HCT116 (cell line): ENCODE measurements around the gene DIP2C. TPM values are rescaled to one million over a fixed set of nuclear protein-coding genes. Genes with fewer than 3 reads are reported as not detected.

Experiments used
- ATAC-seq: fragments of 200-7000 bp; cut with Tn5 transposase; 2 replicates; pipeline ENCODE4 v1.9.1; 2020; ENCODE audit warnings: mild to moderate bottlenecking, moderate library complexity
- BruUV-seq: library from RNA; stranded (reverse); fragments of 400-500 nt; replicated peaks from 2 replicates; lab custom pipeline; 2021; lab: Mats Ljungman, UMichigan
- CTCF ChIA-PET: fragments of 300-600 bp; sonication (Branson Sonifier 250); formaldehyde crosslinking; loops from one replicate; lab custom pipeline; 2021; ENCODE audit warnings: antibody characterized with exemption; lab: Charles Lee
- POLR2A ChIA-PET: fragments of 300-600, 350-600 bp; sonication (Branson Sonifier 250); formaldehyde crosslinking; loops from one replicate; lab custom pipeline; 2021; ENCODE audit warnings: antibody characterized with exemption; lab: Charles Lee
- RAD21 ChIA-PET, 2 experiments: fragments of 300-600 bp; sonication (Branson Sonifier 250); formaldehyde crosslinking; loops; one replicate each; lab custom pipeline; 2023; ENCODE audit warnings: low total read pairs in 2 of 2; ENCODE audit not compliant: uncharacterized antibody in 2 of 2, unreplicated experiment in 2 of 2, low non-redundant PET in 1 of 2; lab: Charles Lee
- DNase-seq: peaks from one replicate; pipeline ENCODE4 v3.0.0-alpha.2; 2010; ENCODE audit warnings: low read depth, low spot score
- H2AFZ ChIP-seq: fragments of 200-600 bp; shearing (Covaris generic), sonication (generic); 2 replicates; pipeline ENCODE4 v1.6.1; 2017; ENCODE audit warnings: low read depth, mixed run types, mixed read lengths, antibody characterized with exemption, low read length; ENCODE audit not compliant: poor library complexity, severe bottlenecking
- H3K27ac ChIP-seq: 2 replicates; pipeline ENCODE4 v1.5.1; 2012; ENCODE audit warnings: low read depth, low read length
- H3K27me3 ChIP-seq: fragments of 200-600 bp; sonication (generic); 2 replicates; pipeline ENCODE4 v1.6.1; 2016; ENCODE audit warnings: mixed run types, low read length, mixed read lengths; ENCODE audit not compliant: insufficient read depth
- H3K36me3 ChIP-seq, 2 experiments: fragments of 200-500 bp in 1 of 2; fragments of 200-600 bp in 1 of 2; sonication (Bioruptor generic) in 1 of 2; sonication (generic) in 1 of 2; 2 replicates each; pipeline versions ENCODE4 v1.5.1 to v1.6.1; 2014 to 2016; ENCODE audit warnings: low read length in 2 of 2, inconsistent platforms in 1 of 2, mixed read lengths in 1 of 2, mixed run types in 1 of 2; ENCODE audit not compliant: insufficient read depth in 2 of 2, control insufficient read depth in 1 of 2
- H3K4me1 ChIP-seq, 2 experiments: fragments of 200-600 bp in 1 of 2; sonication (generic) in 1 of 2; 2 replicates each; pipeline versions ENCODE4 v1.5.1 to v1.6.1; 2012 to 2017; ENCODE audit warnings: low read length in 2 of 2, inconsistent platforms in 1 of 2, mild to moderate bottlenecking in 1 of 2, mixed read lengths in 1 of 2, mixed run types in 1 of 2, moderate library complexity in 1 of 2; ENCODE audit not compliant: insufficient read depth in 2 of 2, control insufficient read depth in 1 of 2
- H3K4me2 ChIP-seq: fragments of 200-600 bp; sonication (generic); 2 replicates; pipeline ENCODE4 v1.6.1; 2017; ENCODE audit warnings: mixed run types, low read length, mixed read lengths
- H3K4me3 ChIP-seq, 2 experiments: fragments of 200-600 bp in 1 of 2; sonication (generic) in 1 of 2; replicated peaks in 1 of 2; 2 replicates each; pipeline ENCODE4 v1.5.1; 2011 to 2016; ENCODE audit warnings: low read length in 2 of 2, control low read depth in 1 of 2, low read depth in 1 of 2, mild to moderate bottlenecking in 1 of 2, mixed read lengths in 1 of 2, mixed run types in 1 of 2
- H3K79me2 ChIP-seq: fragments of 200-600 bp; sonication (generic); 2 replicates; pipeline ENCODE4 v1.6.1; 2017; ENCODE audit warnings: mild to moderate bottlenecking, mixed run types, low read length, moderate library complexity, mixed read lengths; ENCODE audit not compliant: insufficient read depth
- H3K9ac ChIP-seq: fragments of 200-600 bp; sonication (generic); 2 replicates; pipeline ENCODE4 v1.6.1; 2016; ENCODE audit warnings: low read length, mixed read lengths
- H3K9me2 ChIP-seq: fragments of 200-600 bp; sonication (generic), shearing (Covaris generic); 2 replicates; pipeline ENCODE4 v1.6.1; 2017; ENCODE audit warnings: mixed run types, mild to moderate bottlenecking, moderate library complexity; ENCODE audit not compliant: insufficient read depth
- H3K9me3 ChIP-seq, 2 experiments: fragments of 200-500 bp in 1 of 2; fragments of 200-600 bp in 1 of 2; sonication (Bioruptor generic) in 1 of 2; sonication (generic) in 1 of 2; 2 replicates each; pipeline ENCODE4 v1.6.1; 2014 to 2017; ENCODE audit warnings: low read length in 2 of 2, mixed read lengths in 2 of 2, inconsistent platforms in 1 of 2, low read depth in 1 of 2, mild to moderate bottlenecking in 1 of 2, mixed run types in 1 of 2, moderate library complexity in 1 of 2; ENCODE audit not compliant: control insufficient read depth in 1 of 2, insufficient read depth in 1 of 2
- H4K20me1 ChIP-seq: fragments of 200-600 bp; sonication (generic), shearing (Covaris generic); 2 replicates; pipeline ENCODE4 v1.6.1; 2017; ENCODE audit warnings: mixed run types, mild to moderate bottlenecking, moderate library complexity; ENCODE audit not compliant: insufficient read depth
- ATF3 ChIP-seq: IDR thresholded peaks from 2 replicates; pipeline ENCODE4 v1.6.1; 2012
- CBX3 ChIP-seq: IDR thresholded peaks from 2 replicates; pipeline ENCODE4 v1.6.1; 2012; ENCODE audit warnings: low read depth
- EGR1 ChIP-seq: IDR thresholded peaks from 2 replicates; pipeline ENCODE4 v1.6.1; 2012; ENCODE audit warnings: low read depth
- ELF1 ChIP-seq: IDR thresholded peaks from 2 replicates; pipeline ENCODE4 v1.6.1; 2012; ENCODE audit warnings: low read depth, borderline replicate concordance
- FOSL1 ChIP-seq: IDR thresholded peaks from 2 replicates; pipeline ENCODE4 v1.6.1; 2012; ENCODE audit warnings: low read depth
- JUND ChIP-seq: IDR thresholded peaks from 2 replicates; pipeline ENCODE4 v1.6.1; 2012
- MAX ChIP-seq: IDR thresholded peaks from 2 replicates; pipeline ENCODE4 v1.6.1; 2012
- POLR2A ChIP-seq: IDR thresholded peaks from 2 replicates; pipeline ENCODE4 v1.7.0; 2011; ENCODE audit warnings: borderline replicate concordance; ENCODE audit not compliant: insufficient read depth, insufficient read length; ENCODE audit errors: extremely low read depth
- POLR2AphosphoS5 ChIP-seq: IDR thresholded peaks from 2 replicates; pipeline ENCODE4 v1.6.1; 2011; ENCODE audit warnings: mild to moderate bottlenecking, low read depth, low read length, moderate library complexity
- REST ChIP-seq: IDR thresholded peaks from 2 replicates; pipeline ENCODE4 v1.6.1; 2012; ENCODE audit warnings: low read depth
- SIN3A ChIP-seq: IDR thresholded peaks from 2 replicates; pipeline ENCODE4 v1.6.1; 2012; ENCODE audit warnings: low read depth
- SRF ChIP-seq: IDR thresholded peaks from 2 replicates; pipeline ENCODE4 v1.6.1; 2012; ENCODE audit warnings: low read depth
- TCF7L2 ChIP-seq: IDR thresholded peaks from 2 replicates; pipeline ENCODE4 v1.7.0; 2011; ENCODE audit warnings: borderline replicate concordance, inconsistent platforms; ENCODE audit not compliant: insufficient read depth, insufficient read length; ENCODE audit errors: extremely low read depth
- YY1 ChIP-seq: IDR thresholded peaks from 2 replicates; pipeline ENCODE4 v1.6.1; 2011; ENCODE audit warnings: low read length, low read depth, moderate library complexity, mild to moderate bottlenecking; ENCODE audit not compliant: insufficient replicate concordance; ENCODE audit errors: extremely low read depth
- intact Hi-C: fragments of 100-400 bp; cut with micrococcal nuclease; formaldehyde crosslinking; loops from 2 replicates; pipeline ENCODE4 v1.10.0; 2022
- total RNA-seq: library from RNA; stranded (reverse); gene quantifications from one replicate; pipeline ENCODE4 v1.2.1, GENCODE V29; 2021; ENCODE audit not compliant: unreplicated experiment

DIP2C gene
- total RNA-seq, 1 experiment from 2014 or later: 15.4 TPM

GRCh38 chr10:662223-662605 lies 27.3 kb downstream of the DIP2C start:
- H3K79me2 ChIP-seq: peaks cover 15% of the 10 kb centered on the region; the same call in 1 of the 2 replicates
- intact Hi-C loops: no loop called here

More at GRCh38 chr10:662223-662605, 27.3 kb downstream of the DIP2C start:
- Histone ChIP-seq H2AFZ (no peak overlapping the region), H3K9me3 (no peaks in the 10 kb centered on the region), H3K27me3 (no peaks in the 10 kb centered on the region), H4K20me1 (no peaks in the 10 kb centered on the region), H3K9me2 (no peaks in the 10 kb centered on the region), H3K4me3 (no peak overlapping the region), H3K36me3 (no peaks in the 10 kb centered on the region), H3K9ac (no peak overlapping the region), H3K4me2 (no peak overlapping the region), H3K4me1 (no peaks in the 10 kb centered on the region), H3K27ac (no peak overlapping the region)
- ATAC-seq (no peak), DNase-seq (no peak)
- CTCF ChIA-PET: interaction anchor here (0.6 kb wide), 1 partner anchor 267 kb away, joined by 3 read pairs; no protein-coding TSS in a partner anchor
- POLR2A ChIA-PET: no interaction called here
- TF ChIP-seq POLR2AphosphoS5: no peak
- no peak for TF ChIP-seq JUND
- no peak for TF ChIP-seq SIN3A
- TF ChIP-seq ATF3: no peak
- no peak for TF ChIP-seq FOSL1
- no peak for TF ChIP-seq MAX
- TF ChIP-seq REST: no peak
- no peak for TF ChIP-seq ELF1
- no peak for TF ChIP-seq SRF
- no peak for TF ChIP-seq POLR2A
- TF ChIP-seq YY1: no peak
- TF ChIP-seq TCF7L2: no peak
- no peak for TF ChIP-seq EGR1
- TF ChIP-seq CBX3: no peak
- no TSS peak for BruUV-seq
- RAD21 ChIA-PET: no interaction called here
